SU-DHL-6 (cell line): ENCODE measurements around the gene RUFY2.

Source experiments
- EZH2phosphoT487 ChIP-seq: fragments of 200-600 bp; sonication (generic), shearing (Covaris generic); conservative IDR thresholded peaks from 2 replicates; pipeline ENCODE4 v1.6.1; 2018; ENCODE audit warnings: mild to moderate bottlenecking, antibody characterized with exemption, low read length, moderate library complexity, mixed read lengths
- TF ChIP-seq, protein P1 (sequence below): fragments of 200-600 bp; sonication (generic); IDR thresholded peaks from one replicate; pipeline ENCODE4 v1.5.1; 2017; ENCODE audit warnings: antibody characterized with exemption, mild to moderate bottlenecking, low read length, moderate library complexity; ENCODE audit not compliant: insufficient read depth, poor library complexity, severe bottlenecking

DNA sequence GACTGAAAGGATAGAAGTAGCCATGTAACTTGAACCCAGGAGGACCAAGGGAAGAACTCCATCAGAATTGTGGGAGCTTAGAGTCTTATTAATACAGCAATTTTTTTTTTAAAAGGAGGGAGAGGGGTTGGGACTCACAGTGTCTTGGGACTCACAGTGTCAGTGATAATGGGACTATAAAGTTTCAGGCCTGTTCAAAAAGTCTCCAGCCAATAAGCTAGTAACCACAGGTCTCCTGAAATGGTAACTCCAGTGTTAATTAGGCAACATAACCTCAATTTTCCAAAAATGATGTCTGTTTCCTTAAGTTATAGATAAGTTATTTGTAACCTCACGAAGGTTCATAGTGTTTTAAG lies 77.6 kb downstream of the RUFY2 start:
- TF ChIP-seq EZH2phosphoT487: no peak
- TF ChIP-seq, protein P1, sequence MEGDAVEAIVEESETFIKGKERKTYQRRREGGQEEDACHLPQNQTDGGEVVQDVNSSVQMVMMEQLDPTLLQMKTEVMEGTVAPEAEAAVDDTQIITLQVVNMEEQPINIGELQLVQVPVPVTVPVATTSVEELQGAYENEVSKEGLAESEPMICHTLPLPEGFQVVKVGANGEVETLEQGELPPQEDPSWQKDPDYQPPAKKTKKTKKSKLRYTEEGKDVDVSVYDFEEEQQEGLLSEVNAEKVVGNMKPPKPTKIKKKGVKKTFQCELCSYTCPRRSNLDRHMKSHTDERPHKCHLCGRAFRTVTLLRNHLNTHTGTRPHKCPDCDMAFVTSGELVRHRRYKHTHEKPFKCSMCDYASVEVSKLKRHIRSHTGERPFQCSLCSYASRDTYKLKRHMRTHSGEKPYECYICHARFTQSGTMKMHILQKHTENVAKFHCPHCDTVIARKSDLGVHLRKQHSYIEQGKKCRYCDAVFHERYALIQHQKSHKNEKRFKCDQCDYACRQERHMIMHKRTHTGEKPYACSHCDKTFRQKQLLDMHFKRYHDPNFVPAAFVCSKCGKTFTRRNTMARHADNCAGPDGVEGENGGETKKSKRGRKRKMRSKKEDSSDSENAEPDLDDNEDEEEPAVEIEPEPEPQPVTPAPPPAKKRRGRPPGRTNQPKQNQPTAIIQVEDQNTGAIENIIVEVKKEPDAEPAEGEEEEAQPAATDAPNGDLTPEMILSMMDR: no peak
